GM19099 (cell line): ENCODE measurements around the gene SLC25A27.

Source experiments
- POLR2A ChIP-seq: IDR thresholded peaks from 3 replicates; pipeline ENCODE4 v1.6.1; 2011; ENCODE audit warnings: low read depth; ENCODE audit not compliant: insufficient read length; ENCODE audit errors: extremely low read depth

The SLC25A27 gene

GRCh38 chr6:46677314-46677654, 24.5 kb downstream of the SLC25A27 start:
- no peak for TF ChIP-seq POLR2A

GRCh38 chr6:46684771-46685170, 32.0 kb downstream of the SLC25A27 start:
- TF ChIP-seq POLR2A: no peak

GRCh38 chr6:46687619-46688097, 34.9 kb downstream of the SLC25A27 start, which contains the start of gene TDRD6:
TSS of gene TDRD6 (plus strand) at chr6:46687885. CDS start at chr6:46688129, 244 bp downstream.
- no peak for TF ChIP-seq POLR2A

GRCh38 chr6:46688117-46688965, 35.6 kb downstream of the SLC25A27 start:
- TF ChIP-seq POLR2A: no peak

GRCh38 chr6:46688966-46689335, 36.2 kb downstream of the SLC25A27 start:
- no peak for TF ChIP-seq POLR2A

GRCh38 chr6:46689657-46690056, 36.9 kb downstream of the SLC25A27 start:
- no peak for TF ChIP-seq POLR2A

- no peak for TF ChIP-seq POLR2A
These were observed 37.5 kb downstream of the SLC25A27 start for GRCh38 chr6:46690141-46690755.

- TF ChIP-seq POLR2A: no peak
These were observed 38.2 kb downstream of the SLC25A27 start for GRCh38 chr6:46690911-46691451.

- TF ChIP-seq POLR2A: no peak
These were observed 47.2 kb downstream of the SLC25A27 start for GRCh38 chr6:46699970-46700369.

- no peak for TF ChIP-seq POLR2A
These were observed 51.8 kb downstream of the SLC25A27 start for GRCh38 chr6:46704562-46704961.

- TF ChIP-seq POLR2A: no peak
These were observed 53.7 kb downstream of the SLC25A27 start for GRCh38 chr6:46706464-46706863.

GRCh38 chr6:46711491-46711890, 58.7 kb downstream of the SLC25A27 start:
- TF ChIP-seq POLR2A: no peak

GRCh38 chr6:46715141-46715540, 62.4 kb downstream of the SLC25A27 start:
- no peak for TF ChIP-seq POLR2A

GRCh38 chr6:46719099-46719498, 66.3 kb downstream of the SLC25A27 start:
- no peak for TF ChIP-seq POLR2A

GRCh38 chr6:46720401-46720800, 67.6 kb downstream of the SLC25A27 start:
- no peak for TF ChIP-seq POLR2A
